Suprapubic skin (tissue), 4 donors: ENCODE results near the gene CFAP46. TPM values are rescaled to one million over a fixed set of nuclear protein-coding genes. Genes with fewer than 3 reads are reported as not detected.

Experiments used
- DNase-seq, 2 donors: peaks; one replicate each; pipeline ENCODE4 v3.0.0-alpha.2; 2019; ENCODE audit warnings: low spot score in 2 of 2
- H3K27ac ChIP-seq: fragments of 200-600 bp; sonication (generic); one replicate; pipeline ENCODE4 v1.5.1; 2019
- H3K27me3 ChIP-seq: fragments of 200-600 bp; sonication (generic); one replicate; pipeline ENCODE4 v1.5.1; 2019
- H3K36me3 ChIP-seq: fragments of 200-600 bp; sonication (generic); one replicate; pipeline ENCODE4 v1.5.1; 2019
- H3K4me1 ChIP-seq: fragments of 200-600 bp; sonication (generic); one replicate; pipeline ENCODE4 v1.5.1; 2019
- H3K4me3 ChIP-seq: fragments of 200-600 bp; sonication (generic); one replicate; pipeline ENCODE4 v1.5.1; 2019; ENCODE audit warnings: mild to moderate bottlenecking
- H3K9me3 ChIP-seq: fragments of 200-600 bp; sonication (generic); one replicate; pipeline ENCODE4 v1.5.1; 2019
- CTCF ChIP-seq, 2 donors: fragments of 200-600 bp in 1 of 2; fragments of 450-650 bp in 1 of 2; sonication (generic) in 1 of 2; IDR thresholded peaks; one replicate each; pipeline ENCODE4 v1.5.1; 2016 to 2019; ENCODE audit warnings: antibody characterized with exemption in 2 of 2, mild to moderate bottlenecking in 1 of 2, moderate library complexity in 1 of 2
- EP300 ChIP-seq: sonication (generic); formaldehyde crosslinking; IDR thresholded peaks from one replicate; pipeline ENCODE4 v1.6.1; 2017; ENCODE audit warnings: antibody characterized with exemption
- POLR2A ChIP-seq, 2 donors: fragments of 450-650 bp; IDR thresholded peaks; one replicate each; pipeline ENCODE4 v1.6.1; 2017; ENCODE audit warnings: antibody characterized with exemption in 2 of 2, mild to moderate bottlenecking in 2 of 2, moderate library complexity in 2 of 2
- POLR2AphosphoS5 ChIP-seq, 3 donors: sonication (generic); formaldehyde crosslinking; IDR thresholded peaks; one replicate each; pipeline ENCODE4 v1.6.1; 2017; ENCODE audit warnings: antibody characterized with exemption in 3 of 3
- WGBS: methylation state at CpG from one replicate; pipeline ENCODE4 v1.1.5; 2018; 5-methylcytosine and 5-hydroxymethylcytosine counted together
- total RNA-seq, 4 donors: library from RNA; depleted of rRNA; stranded (reverse); fragments of >200 nt; gene quantifications; one replicate each; pipeline ENCODE4 v1.1.0, GENCODE V29; 2016

Gene CFAP46
- total RNA-seq, 4 donors from 2014 or later, result 0.11 to 0.21 TPM; not detected in 2

GRCh38 chr10:132909491-132910071, 32.8 kb downstream of the CFAP46 start:
- no peak for TF ChIP-seq CTCF (IDR thresholded peaks at IDR 0.05)
- no peak for TF ChIP-seq POLR2AphosphoS5 (IDR thresholded peaks at IDR 0.05)
- no peak for TF ChIP-seq EP300
- TF ChIP-seq POLR2A (IDR thresholded peaks at IDR 0.05), result no peak
- peaks cover 4% of the 10 kb centered on the region for H3K4me1 ChIP-seq
- peak in 1 of 2 donors; percentile 51 for DNase-seq
- no peaks in the 10 kb centered on the region for H3K9me3 ChIP-seq
- no peak overlapping the region for H3K4me3 ChIP-seq
- H3K27me3 ChIP-seq, result peaks cover 14% of the 10 kb centered on the region
- 100% methylated on average over 7 of the region's 21 CpGs for WGBS
- H3K27ac ChIP-seq, result no peak overlapping the region
- no peaks in the 10 kb centered on the region for H3K36me3 ChIP-seq

GRCh38 chr10:132908621-132909295, 33.6 kb downstream of the CFAP46 start:
- no peaks in the 10 kb centered on the region for H3K36me3 ChIP-seq
- DNase-seq, result no peak
- 90% methylated on average over 14 of the region's 33 CpGs for WGBS
- H3K4me3 ChIP-seq, result no peak overlapping the region
- peaks cover 14% of the 10 kb centered on the region for H3K27me3 ChIP-seq
- no peak for TF ChIP-seq POLR2AphosphoS5 (IDR thresholded peaks at IDR 0.05)
- TF ChIP-seq POLR2A (IDR thresholded peaks at IDR 0.05), result no peak
- TF ChIP-seq EP300, result no peak
- TF ChIP-seq CTCF (IDR thresholded peaks at IDR 0.05), result no peak
- H3K4me1 ChIP-seq, result peaks cover 4% of the 10 kb centered on the region
- no peak overlapping the region for H3K27ac ChIP-seq
- H3K9me3 ChIP-seq, result no peaks in the 10 kb centered on the region

- WGBS, result 84% methylated on average over 22 of the region's 41 CpGs
- H3K27ac ChIP-seq, result no peak overlapping the region
- peaks cover 7% of the 10 kb centered on the region for H3K27me3 ChIP-seq
- H3K4me1 ChIP-seq, result peaks cover 4% of the 10 kb centered on the region
- no peak for TF ChIP-seq POLR2AphosphoS5 (IDR thresholded peaks at IDR 0.05)
- TF ChIP-seq CTCF (IDR thresholded peaks at IDR 0.05), result no peak
- no peak for TF ChIP-seq POLR2A (IDR thresholded peaks at IDR 0.05)
- TF ChIP-seq EP300, result no peak
- no peak overlapping the region for H3K4me3 ChIP-seq
- H3K9me3 ChIP-seq, result no peaks in the 10 kb centered on the region
- DNase-seq, result peak in 1 of 2 donors; percentile 49
- no peaks in the 10 kb centered on the region for H3K36me3 ChIP-seq
Observed at GRCh38 chr10:132907821-132908620, 34.3 kb downstream of the CFAP46 start.

- Histone ChIP-seq H3K36me3 (no peaks in the 10 kb centered on the region), H3K27me3 (peaks cover 7% of the 10 kb centered on the region), H3K9me3 (no peaks in the 10 kb centered on the region), H3K27ac (no peak overlapping the region), H3K4me3 (no peak overlapping the region), H3K4me1 (peaks cover 9% of the 10 kb centered on the region)
- peak in 1 of 2 donors; percentile 36 for DNase-seq
- 89% methylated on average over 4 of the region's 19 CpGs for WGBS
- no peak for TF ChIP-seq EP300
- no peak for TF ChIP-seq POLR2A (IDR thresholded peaks at IDR 0.05)
- no peak for TF ChIP-seq POLR2AphosphoS5 (IDR thresholded peaks at IDR 0.05)
- TF ChIP-seq CTCF (IDR thresholded peaks at IDR 0.05), result no peak
Observed at GRCh38 chr10:132906836-132907235, 35.5 kb downstream of the CFAP46 start.

- Histone ChIP-seq H3K36me3 (no peaks in the 10 kb centered on the region), H3K4me1 (peaks cover 8% of the 10 kb centered on the region), H3K4me3 (no peak overlapping the region), H3K27me3 (peaks cover 7% of the 10 kb centered on the region), H3K9me3 (no peaks in the 10 kb centered on the region), H3K27ac (no peak overlapping the region)
- TF ChIP-seq EP300 (no peak), POLR2A (IDR thresholded peaks at IDR 0.05) (no peak), CTCF (IDR thresholded peaks at IDR 0.05) (no peak)
- peak in 1 of 2 donors; percentile 34 for DNase-seq
- WGBS, result 97% methylated on average over 8 of the region's 15 CpGs
Observed at GRCh38 chr10:132906106-132906505, 36.3 kb downstream of the CFAP46 start.
